Measurements from ENCODE around the gene BRD4.

DNA sequence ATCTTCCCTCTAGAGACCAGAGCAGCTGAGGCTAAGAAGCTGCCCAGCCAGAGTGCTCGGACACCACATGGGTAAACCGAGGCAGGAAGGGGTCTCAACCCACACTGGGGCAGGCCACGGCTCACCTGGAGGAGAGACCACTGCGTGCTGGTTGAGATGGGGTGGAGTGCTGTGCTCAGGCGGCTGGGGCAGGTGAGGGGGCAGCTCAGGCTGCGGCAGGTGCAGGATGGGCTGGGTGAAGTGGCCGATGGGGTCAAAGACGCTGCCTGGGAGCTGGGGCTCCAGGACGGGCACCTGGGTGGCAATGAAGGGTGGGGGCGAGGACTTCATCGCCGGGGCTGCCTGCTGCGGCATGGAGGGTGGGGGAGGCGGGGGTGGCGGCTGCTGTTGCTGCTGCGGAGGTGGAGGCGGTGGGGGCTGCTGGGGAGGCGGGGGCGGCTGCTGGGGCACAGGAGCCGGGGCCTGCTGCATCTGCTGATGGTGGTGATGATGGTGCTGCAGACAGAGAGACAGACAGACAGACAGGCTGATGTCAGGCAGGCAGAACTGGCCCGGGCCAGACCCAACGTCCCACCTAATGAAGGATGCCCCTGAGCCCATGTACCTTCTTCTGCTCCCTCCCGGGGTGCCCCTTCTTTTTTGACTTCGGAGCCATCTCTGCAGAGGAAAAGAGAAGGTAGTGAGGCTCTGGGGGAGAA is 88.1 kb downstream of the BRD4 start:
- TF ChIP-seq EP300 (conservative IDR thresholded peaks at IDR 0.05; ENCODE audit: poor library complexity, severe bottlenecking) (no peak), POLR2AphosphoS5 (IDR thresholded peaks at IDR 0.05) (no peak), TAF1 (IDR thresholded peaks at IDR 0.05; ENCODE audit: low read depth) (no peak)
- TF ChIP-seq, protein P1, sequence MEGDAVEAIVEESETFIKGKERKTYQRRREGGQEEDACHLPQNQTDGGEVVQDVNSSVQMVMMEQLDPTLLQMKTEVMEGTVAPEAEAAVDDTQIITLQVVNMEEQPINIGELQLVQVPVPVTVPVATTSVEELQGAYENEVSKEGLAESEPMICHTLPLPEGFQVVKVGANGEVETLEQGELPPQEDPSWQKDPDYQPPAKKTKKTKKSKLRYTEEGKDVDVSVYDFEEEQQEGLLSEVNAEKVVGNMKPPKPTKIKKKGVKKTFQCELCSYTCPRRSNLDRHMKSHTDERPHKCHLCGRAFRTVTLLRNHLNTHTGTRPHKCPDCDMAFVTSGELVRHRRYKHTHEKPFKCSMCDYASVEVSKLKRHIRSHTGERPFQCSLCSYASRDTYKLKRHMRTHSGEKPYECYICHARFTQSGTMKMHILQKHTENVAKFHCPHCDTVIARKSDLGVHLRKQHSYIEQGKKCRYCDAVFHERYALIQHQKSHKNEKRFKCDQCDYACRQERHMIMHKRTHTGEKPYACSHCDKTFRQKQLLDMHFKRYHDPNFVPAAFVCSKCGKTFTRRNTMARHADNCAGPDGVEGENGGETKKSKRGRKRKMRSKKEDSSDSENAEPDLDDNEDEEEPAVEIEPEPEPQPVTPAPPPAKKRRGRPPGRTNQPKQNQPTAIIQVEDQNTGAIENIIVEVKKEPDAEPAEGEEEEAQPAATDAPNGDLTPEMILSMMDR (IDR thresholded peaks at IDR 0.05; ENCODE audit: poor library complexity, severe bottlenecking), result no peak

Data from neural cell (in vitro differentiated cells).